H1 (cell line): ENCODE measurements around the gene SBSN.

Experiments
- BCL11A ChIP-seq, 2 experiments: IDR thresholded peaks; one replicate each; pipeline ENCODE4 v1.6.1; 2011; ENCODE audit warnings: low read depth in 2 of 2, low read length in 2 of 2, mild to moderate bottlenecking in 2 of 2
- CBX5 ChIP-seq: fragments of 300-800, 300-1000 bp; sonication (generic); IDR thresholded peaks from 2 replicates; pipeline ENCODE4 v1.7.1; 2016; ENCODE audit warnings: antibody characterized with exemption, low read length, low read depth
- CEBPB ChIP-seq: IDR thresholded peaks from 2 replicates; pipeline ENCODE4 v1.6.1; 2012; ENCODE audit warnings: low read depth, low read length
- CTCF ChIP-seq, 3 experiments: IDR thresholded peaks; 1 replicate in 2 of 3; 2 replicates in 1 of 3; pipeline versions ENCODE4 v1.5.1 to v1.6.1; 2011; ENCODE audit warnings: low read length in 3 of 3, mild to moderate bottlenecking in 3 of 3, inconsistent platforms in 2 of 3, low read depth in 1 of 3, moderate library complexity in 1 of 3; ENCODE audit not compliant: insufficient read depth in 1 of 3; ENCODE audit errors: control extremely low read depth in 1 of 3
- EP300 ChIP-seq, 2 experiments: IDR thresholded peaks; 1 replicate in 1 of 2; 2 replicates in 1 of 2; pipeline ENCODE4 v1.6.1; 2011 to 2012; ENCODE audit warnings: low read depth in 2 of 2, low read length in 2 of 2, mild to moderate bottlenecking in 2 of 2, borderline replicate concordance in 1 of 2, inconsistent platforms in 1 of 2, moderate library complexity in 1 of 2
- NANOG ChIP-seq: IDR thresholded peaks from 2 replicates; pipeline ENCODE4 v1.6.1; 2011; ENCODE audit warnings: low read length, low read depth, mild to moderate bottlenecking, inconsistent platforms; ENCODE audit not compliant: insufficient read depth, poor library complexity, severe bottlenecking
- POLR2A ChIP-seq, 2 experiments: IDR thresholded peaks; 1 replicate in 1 of 2; 2 replicates in 1 of 2; pipeline ENCODE4 v1.6.1; 2011; ENCODE audit warnings: low read depth in 2 of 2, low read length in 2 of 2, mild to moderate bottlenecking in 2 of 2; ENCODE audit errors: control extremely low read depth in 1 of 2
- RFX5 ChIP-seq: IDR thresholded peaks from 2 replicates; pipeline ENCODE4 v1.6.1; 2011; ENCODE audit warnings: low read depth, low read length, improper control_type of control experiment, borderline replicate concordance
- TF ChIP-seq, protein P1 (sequence below): IDR thresholded peaks from 2 replicates; pipeline ENCODE4 v1.6.1; 2012; ENCODE audit warnings: inconsistent platforms

- no peak for TF ChIP-seq BCL11A (IDR thresholded peaks at IDR 0.05; ENCODE audit: low read depth in 2 of 2, low read length in 2 of 2)
- TF ChIP-seq, protein P1, sequence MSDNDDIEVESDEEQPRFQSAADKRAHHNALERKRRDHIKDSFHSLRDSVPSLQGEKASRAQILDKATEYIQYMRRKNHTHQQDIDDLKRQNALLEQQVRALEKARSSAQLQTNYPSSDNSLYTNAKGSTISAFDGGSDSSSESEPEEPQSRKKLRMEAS, result no peak
- no peak for TF ChIP-seq CTCF (IDR thresholded peaks at IDR 0.05; ENCODE audit: control extremely low read depth in 1 of 3, insufficient read depth in 1 of 3, low read depth in 1 of 3, low read length in 3 of 3)
- no peak for TF ChIP-seq POLR2A (IDR thresholded peaks at IDR 0.05; ENCODE audit: control extremely low read depth in 1 of 2, low read depth in 2 of 2, low read length in 2 of 2)
- TF ChIP-seq EP300 (IDR thresholded peaks at IDR 0.05; ENCODE audit: borderline replicate concordance in 1 of 2, low read depth in 2 of 2, low read length in 2 of 2), result no peak
- TF ChIP-seq CEBPB, result no peak
- no peak for TF ChIP-seq CBX5
- no peak for TF ChIP-seq RFX5
- TF ChIP-seq NANOG, result no peak
These were observed 26.0 kb upstream of the SBSN start for GRCh38 chr19:35554076-35554475.
